ENCODE data around the gene DCDC1.

Gene DCDC1

GRCh38 chr11:31214372-31214771 is 155.2 kb downstream of the DCDC1 start:
- no peak overlapping the region for H3K27ac ChIP-seq (ENCODE audit: poor library complexity, severe bottlenecking)
- ATAC-seq (ENCODE audit: low read depth) = no peak
- TF ChIP-seq, protein P1, sequence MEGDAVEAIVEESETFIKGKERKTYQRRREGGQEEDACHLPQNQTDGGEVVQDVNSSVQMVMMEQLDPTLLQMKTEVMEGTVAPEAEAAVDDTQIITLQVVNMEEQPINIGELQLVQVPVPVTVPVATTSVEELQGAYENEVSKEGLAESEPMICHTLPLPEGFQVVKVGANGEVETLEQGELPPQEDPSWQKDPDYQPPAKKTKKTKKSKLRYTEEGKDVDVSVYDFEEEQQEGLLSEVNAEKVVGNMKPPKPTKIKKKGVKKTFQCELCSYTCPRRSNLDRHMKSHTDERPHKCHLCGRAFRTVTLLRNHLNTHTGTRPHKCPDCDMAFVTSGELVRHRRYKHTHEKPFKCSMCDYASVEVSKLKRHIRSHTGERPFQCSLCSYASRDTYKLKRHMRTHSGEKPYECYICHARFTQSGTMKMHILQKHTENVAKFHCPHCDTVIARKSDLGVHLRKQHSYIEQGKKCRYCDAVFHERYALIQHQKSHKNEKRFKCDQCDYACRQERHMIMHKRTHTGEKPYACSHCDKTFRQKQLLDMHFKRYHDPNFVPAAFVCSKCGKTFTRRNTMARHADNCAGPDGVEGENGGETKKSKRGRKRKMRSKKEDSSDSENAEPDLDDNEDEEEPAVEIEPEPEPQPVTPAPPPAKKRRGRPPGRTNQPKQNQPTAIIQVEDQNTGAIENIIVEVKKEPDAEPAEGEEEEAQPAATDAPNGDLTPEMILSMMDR (IDR thresholded peaks at IDR 0.05; ENCODE audit: poor library complexity, severe bottlenecking) = no peak
- H3K4me3 ChIP-seq (ENCODE audit: severe bottlenecking) = no peak overlapping the region
- no peaks in the 10 kb centered on the region for H3K9me3 ChIP-seq (ENCODE audit: severe bottlenecking)
- no peaks in the 10 kb centered on the region for H3K4me1 ChIP-seq (ENCODE audit: insufficient read depth, poor library complexity, severe bottlenecking)
- no peak for DNase-seq (ENCODE audit: low spot score)
- no peaks in the 10 kb centered on the region for H3K36me3 ChIP-seq (ENCODE audit: low read depth)
- H3K27me3 ChIP-seq (ENCODE audit: insufficient read depth, poor library complexity, severe bottlenecking) = no peaks in the 10 kb centered on the region

- no peak overlapping the region for H3K4me3 ChIP-seq (ENCODE audit: severe bottlenecking)
- DNase-seq (ENCODE audit: low spot score) (no peak), ATAC-seq (ENCODE audit: low read depth) (no peak)
- no peaks in the 10 kb centered on the region for H3K36me3 ChIP-seq (ENCODE audit: low read depth)
- H3K27me3 ChIP-seq (ENCODE audit: insufficient read depth, poor library complexity, severe bottlenecking) = no peaks in the 10 kb centered on the region
- H3K27ac ChIP-seq (ENCODE audit: poor library complexity, severe bottlenecking) = no peak overlapping the region
- no peaks in the 10 kb centered on the region for H3K9me3 ChIP-seq (ENCODE audit: severe bottlenecking)
- TF ChIP-seq, protein P1 (IDR thresholded peaks at IDR 0.05; ENCODE audit: poor library complexity, severe bottlenecking) = no peak
- no peaks in the 10 kb centered on the region for H3K4me1 ChIP-seq (ENCODE audit: insufficient read depth, poor library complexity, severe bottlenecking)
These were observed 170.2 kb downstream of the DCDC1 start for GRCh38 chr11:31199378-31199777.

GRCh38 chr11:31173926-31174680 is 195.4 kb downstream of the DCDC1 start:
- no peaks in the 10 kb centered on the region for H3K9me3 ChIP-seq (ENCODE audit: severe bottlenecking)
- H3K4me1 ChIP-seq (ENCODE audit: insufficient read depth, poor library complexity, severe bottlenecking) = no peaks in the 10 kb centered on the region
- no peaks in the 10 kb centered on the region for H3K36me3 ChIP-seq (ENCODE audit: low read depth)
- no peak overlapping the region for H3K27ac ChIP-seq (ENCODE audit: poor library complexity, severe bottlenecking)
- ATAC-seq (ENCODE audit: low read depth) (no peak), DNase-seq (ENCODE audit: low spot score) (no peak)
- no peaks in the 10 kb centered on the region for H3K27me3 ChIP-seq (ENCODE audit: insufficient read depth, poor library complexity, severe bottlenecking)
- TF ChIP-seq, protein P1 (IDR thresholded peaks at IDR 0.05; ENCODE audit: poor library complexity, severe bottlenecking) = no peak
- no peak overlapping the region for H3K4me3 ChIP-seq (ENCODE audit: severe bottlenecking)

GRCh38 chr11:31160504-31161422 is 208.8 kb downstream of the DCDC1 start:
- no peaks in the 10 kb centered on the region for H3K4me1 ChIP-seq (ENCODE audit: insufficient read depth, poor library complexity, severe bottlenecking)
- no peak overlapping the region for H3K27ac ChIP-seq (ENCODE audit: poor library complexity, severe bottlenecking)
- no peak for DNase-seq (ENCODE audit: low spot score)
- no peak for ATAC-seq (ENCODE audit: low read depth)
- no peak overlapping the region for H3K4me3 ChIP-seq (ENCODE audit: severe bottlenecking)
- H3K36me3 ChIP-seq (ENCODE audit: low read depth) = no peaks in the 10 kb centered on the region
- H3K9me3 ChIP-seq (ENCODE audit: severe bottlenecking) = no peaks in the 10 kb centered on the region
- TF ChIP-seq, protein P1 (IDR thresholded peaks at IDR 0.05; ENCODE audit: poor library complexity, severe bottlenecking) = peak; percentile 21
- no peaks in the 10 kb centered on the region for H3K27me3 ChIP-seq (ENCODE audit: insufficient read depth, poor library complexity, severe bottlenecking)

Data from RWPE2 (cell line).